Gastroesophageal sphincter (tissue), 3 donors: Measurements from ENCODE around the gene ESYT3.

Experiments
- EP300 ChIP-seq: sonication (generic); formaldehyde crosslinking; IDR thresholded peaks from one replicate; pipeline ENCODE4 v1.6.1; 2017; ENCODE audit warnings: antibody characterized with exemption, mild to moderate bottlenecking
- POLR2A ChIP-seq, 2 donors: fragments of 450-650 bp; IDR thresholded peaks; one replicate each; pipeline ENCODE4 v1.6.1; 2017; ENCODE audit warnings: antibody characterized with exemption in 2 of 2, mild to moderate bottlenecking in 2 of 2, moderate library complexity in 1 of 2
- POLR2AphosphoS5 ChIP-seq: sonication (generic); formaldehyde crosslinking; IDR thresholded peaks from one replicate; pipeline ENCODE4 v1.6.1; 2017; ENCODE audit warnings: antibody characterized with exemption
- TF ChIP-seq, protein P1 (sequence below), 4 experiments: fragments of 200-600 bp in 2 of 4; fragments of 450-650 bp in 2 of 4; sonication (generic) in 1 of 4; IDR thresholded peaks; one replicate each; pipeline ENCODE4 v1.5.1; 2017 to 2019; ENCODE audit warnings: antibody characterized with exemption in 4 of 4, mild to moderate bottlenecking in 2 of 4, moderate library complexity in 2 of 4

DNA sequence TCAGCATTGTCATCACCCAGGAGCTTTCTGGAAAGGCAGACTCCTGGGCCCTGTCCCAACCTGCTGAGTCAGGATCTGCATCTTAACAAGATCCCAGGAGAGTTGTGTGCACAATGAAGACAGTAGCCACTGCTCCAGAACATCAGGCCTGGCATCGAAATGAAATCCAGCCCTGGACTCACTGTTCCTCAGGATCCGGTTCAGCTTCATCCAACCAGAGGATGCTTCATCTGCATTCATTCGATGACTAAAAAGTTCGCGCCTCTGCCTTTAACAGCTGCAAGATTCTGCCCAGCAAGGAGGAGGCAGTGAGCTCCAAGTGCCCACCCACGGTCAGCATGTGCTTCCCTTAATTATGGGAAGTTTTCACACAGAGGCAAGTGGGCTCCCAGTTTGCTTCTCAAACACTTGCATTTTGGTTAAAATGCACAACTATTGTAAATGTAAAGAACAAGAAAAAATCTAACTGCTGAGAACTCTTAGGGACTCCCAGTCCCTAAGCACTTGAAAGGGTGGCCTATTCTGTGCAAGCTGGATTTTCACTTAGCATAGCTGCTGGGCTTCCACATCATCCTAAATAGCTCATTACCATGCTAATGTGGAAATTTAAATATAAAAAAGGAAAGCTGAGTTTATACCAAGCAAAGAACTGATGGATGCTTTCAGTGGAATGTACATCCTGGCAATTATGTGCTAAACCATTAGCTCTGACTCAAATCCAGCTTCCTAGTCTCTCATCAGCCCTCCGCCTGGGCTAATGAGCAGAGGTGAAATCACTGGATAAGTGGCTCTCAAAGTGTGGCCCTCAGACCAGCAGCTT is 25.5 kb upstream of the ESYT3 start:
- TF ChIP-seq, protein P1, sequence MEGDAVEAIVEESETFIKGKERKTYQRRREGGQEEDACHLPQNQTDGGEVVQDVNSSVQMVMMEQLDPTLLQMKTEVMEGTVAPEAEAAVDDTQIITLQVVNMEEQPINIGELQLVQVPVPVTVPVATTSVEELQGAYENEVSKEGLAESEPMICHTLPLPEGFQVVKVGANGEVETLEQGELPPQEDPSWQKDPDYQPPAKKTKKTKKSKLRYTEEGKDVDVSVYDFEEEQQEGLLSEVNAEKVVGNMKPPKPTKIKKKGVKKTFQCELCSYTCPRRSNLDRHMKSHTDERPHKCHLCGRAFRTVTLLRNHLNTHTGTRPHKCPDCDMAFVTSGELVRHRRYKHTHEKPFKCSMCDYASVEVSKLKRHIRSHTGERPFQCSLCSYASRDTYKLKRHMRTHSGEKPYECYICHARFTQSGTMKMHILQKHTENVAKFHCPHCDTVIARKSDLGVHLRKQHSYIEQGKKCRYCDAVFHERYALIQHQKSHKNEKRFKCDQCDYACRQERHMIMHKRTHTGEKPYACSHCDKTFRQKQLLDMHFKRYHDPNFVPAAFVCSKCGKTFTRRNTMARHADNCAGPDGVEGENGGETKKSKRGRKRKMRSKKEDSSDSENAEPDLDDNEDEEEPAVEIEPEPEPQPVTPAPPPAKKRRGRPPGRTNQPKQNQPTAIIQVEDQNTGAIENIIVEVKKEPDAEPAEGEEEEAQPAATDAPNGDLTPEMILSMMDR (IDR thresholded peaks at IDR 0.05) = no peak
- TF ChIP-seq POLR2AphosphoS5 (no peak), POLR2A (IDR thresholded peaks at IDR 0.05) (no peak), EP300 (no peak)
